Stimulated activated CD4-positive, alpha-beta T cell treated with anti-CD3 and anti-CD28 coated beads, Interleukin-1b, Interleukin-23, amount 100 ng/mL, for 4 hours (primary cell): ENCODE data around the gene STAM.

ENCODE experiments used
- DNase-seq, 2 donors: peaks; one replicate each; pipeline ENCODE4 v3.0.0-alpha.2; 2020; ENCODE audit warnings: low read depth in 2 of 2

Gene STAM

GRCh38 chr10:17730667-17731066, 86.7 kb downstream of the STAM start:
- DNase-seq: no peak

GRCh38 chr10:17731331-17732020, 87.5 kb downstream of the STAM start:
- no peak for DNase-seq

- no peak for DNase-seq
These were observed 89.7 kb downstream of the STAM start for GRCh38 chr10:17733620-17734019.

GRCh38 chr10:17734432-17735080, 90.6 kb downstream of the STAM start:
- no peak for DNase-seq

- no peak for DNase-seq
These were observed 91.4 kb downstream of the STAM start for GRCh38 chr10:17735166-17735941.

GRCh38 chr10:17736223-17736622, 92.3 kb downstream of the STAM start:
- DNase-seq: no peak

- DNase-seq: no peak
These were observed 93.3 kb downstream of the STAM start for GRCh38 chr10:17737027-17737965.

GRCh38 chr10:17740668-17741067, 96.7 kb downstream of the STAM start:
- no peak for DNase-seq

GRCh38 chr10:17742918-17743317, 99.0 kb downstream of the STAM start:
- peak; percentile 59 to 64 for DNase-seq

GRCh38 chr10:17743437-17743836, 99.5 kb downstream of the STAM start:
- DNase-seq: no peak

GRCh38 chr10:17744341-17744861, 100.5 kb downstream of the STAM start:
- no peak for DNase-seq

GRCh38 chr10:17747883-17748550, 104.1 kb downstream of the STAM start:
- no peak for DNase-seq

- no peak for DNase-seq
These were observed 105.9 kb downstream of the STAM start for GRCh38 chr10:17749890-17750289.

- DNase-seq: no peak
These were observed 108.0 kb downstream of the STAM start, which contains the start of gene TMEM236 for GRCh38 chr10:17751781-17752445. TSS of gene TMEM236 (plus strand) at chr10:17752201. CDS start at chr10:17752296, 95 bp downstream.

- no peak for DNase-seq
These were observed 112.7 kb downstream of the STAM start for GRCh38 chr10:17756557-17757217.

- no peak for DNase-seq
These were observed 114.2 kb downstream of the STAM start for GRCh38 chr10:17758200-17758599.

GRCh38 chr10:17758896-17759295, 114.9 kb downstream of the STAM start:
- no peak for DNase-seq

- DNase-seq: no peak
These were observed 120.2 kb downstream of the STAM start for GRCh38 chr10:17764142-17764541.

GRCh38 chr10:17765602-17766001, 121.7 kb downstream of the STAM start:
- DNase-seq: no peak
